NOMO-1 treated with dmso at 0.1 percent for 144 hours (cell line): ENCODE data around the gene G6PC3.
"Not testable (repeated sequence)": the region's sequence is repeated elsewhere in the genome, so short reads cannot be mapped to it uniquely, and the experiment has no call there.

Experiments used
- DNase-seq: peaks from one replicate; lab custom pipeline; 2025; ENCODE audit not compliant: unreplicated experiment; lab: John Stamatoyannopoulos, UW

The G6PC3 gene

GRCh38 chr17:44070455-44071197, at the start of gene G6PC3:
TSS of gene G6PC3 (plus strand) at chr17:44070735. CDS start at chr17:44070966, 231 bp downstream.
- peak; percentile 94 for DNase-seq

GRCh38 chr17:44021227-44021626, 49.3 kb upstream of the G6PC3 start:
- not testable (repeated sequence) for DNase-seq

- DNase-seq, result no peak
Observed at GRCh38 chr17:44022246-44022645, 48.3 kb upstream of the G6PC3 start.

GRCh38 chr17:44023545-44024270, 46.8 kb upstream of the G6PC3 start:
- DNase-seq, result no peak

- no peak for DNase-seq
Observed at GRCh38 chr17:44024271-44024663, 46.3 kb upstream of the G6PC3 start.

GRCh38 chr17:44024853-44025252, 45.7 kb upstream of the G6PC3 start:
- DNase-seq, result no peak

- DNase-seq, result no peak
Observed at GRCh38 chr17:44029736-44030135, 40.8 kb upstream of the G6PC3 start.

- no peak for DNase-seq
Observed at GRCh38 chr17:44030482-44030881, 40.1 kb upstream of the G6PC3 start.

GRCh38 chr17:44033861-44034408, 36.6 kb upstream of the G6PC3 start:
- DNase-seq, result no peak

GRCh38 chr17:44034688-44035087, 35.8 kb upstream of the G6PC3 start:
- DNase-seq, result not testable (repeated sequence)

GRCh38 chr17:44037471-44037870, 33.1 kb upstream of the G6PC3 start:
- DNase-seq, result no peak

GRCh38 chr17:44038604-44039011, 31.9 kb upstream of the G6PC3 start:
- DNase-seq, result no peak

GRCh38 chr17:44039829-44040635, 30.5 kb upstream of the G6PC3 start:
- DNase-seq, result no peak

GRCh38 chr17:44043272-44043696, 27.3 kb upstream of the G6PC3 start:
- no peak for DNase-seq

- DNase-seq, result no peak
Observed at GRCh38 chr17:44044071-44044470, 26.5 kb upstream of the G6PC3 start.

- DNase-seq, result no peak
Observed at GRCh38 chr17:44045486-44045885, 25.0 kb upstream of the G6PC3 start.

- DNase-seq, result not testable (repeated sequence)
Observed at GRCh38 chr17:44046893-44047292, 23.6 kb upstream of the G6PC3 start.

- no peak for DNase-seq
Observed at GRCh38 chr17:44049294-44050060, 21.1 kb upstream of the G6PC3 start.

GRCh38 chr17:44053125-44053872, 17.2 kb upstream of the G6PC3 start:
- DNase-seq, result no peak
